Activated T-cell treated with anti-CD3 and anti-CD28 coated beads, Interleukin-2, amount 50 U/mL, for 4 hours (primary cell): ENCODE measurements around the gene NLGN2. TPM values are rescaled to one million over a fixed set of nuclear protein-coding genes. Genes with fewer than 3 reads are reported as not detected.

Experiments
- ATAC-seq, 2 donors: fragments of 200-7000 bp; cut with Tn5 transposase; one replicate each; pipeline ENCODE4 v1.10.0; 2021
- DNase-seq: peaks from one replicate; pipeline ENCODE4 v3.0.0-alpha.2; 2020
- H3K27me3 Mint-ChIP-seq: one replicate; pipeline ENCODE4 v1.8.0; 2021; ENCODE audit warnings: low read depth, mixed read lengths
- H3K36me3 Mint-ChIP-seq: one replicate; pipeline ENCODE4 v1.8.0; 2022; ENCODE audit warnings: mixed read lengths; ENCODE audit not compliant: insufficient read depth
- H3K4me1 Mint-ChIP-seq: one replicate; pipeline ENCODE4 v1.8.0; 2021; ENCODE audit warnings: low read depth, mixed read lengths
- H3K4me3 Mint-ChIP-seq: one replicate; pipeline ENCODE4 v1.8.0; 2021; ENCODE audit warnings: mild to moderate bottlenecking, moderate library complexity, mixed read lengths
- H3K9me3 Mint-ChIP-seq: one replicate; pipeline ENCODE4 v1.8.0; 2021; ENCODE audit warnings: mixed read lengths
- total RNA-seq, 3 donors: library from RNA; stranded (reverse); gene quantifications; one replicate each; pipeline ENCODE4 v1.2.1, GENCODE V29; 2021

NLGN2 gene
- total RNA-seq, 3 donors from 2014 or later = 4.9 to 6.4 (median 5.9) TPM

DNA sequence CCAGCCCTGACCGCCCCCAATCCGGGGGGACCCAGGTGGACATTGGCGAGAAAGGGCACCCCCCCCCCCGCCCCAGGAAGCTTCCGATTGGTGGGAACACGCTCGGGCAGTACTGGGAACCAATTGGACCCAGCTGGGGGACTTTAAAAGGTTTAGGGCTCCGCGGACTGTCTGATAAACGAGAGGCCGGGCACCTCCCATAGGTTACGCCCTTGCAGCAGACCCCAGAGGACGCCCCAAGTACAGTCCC is 4.0 kb upstream of the NLGN2 start:
- Mint-ChIP-seq H3K4me3 (peak overlapping the region; percentile 93), H3K9me3 (no peaks in the 10 kb centered on the region), H3K4me1 (peaks cover 13% of the 10 kb centered on the region), H3K27me3 (no peaks in the 10 kb centered on the region), H3K36me3 (no peaks in the 10 kb centered on the region)
- ATAC-seq = no peak
- no peak for DNase-seq

GRCh38 chr17:7403977-7404736 is 3.5 kb upstream of the NLGN2 start, which contains the start of gene TMEM256:
TMEM256 (minus strand) TSS chr17:7404097; CDS start chr17:7404084, 13 bp downstream.
- peaks cover 13% of the 10 kb centered on the region for H3K4me1 Mint-ChIP-seq
- H3K4me3 Mint-ChIP-seq = peak within 1 kb of the TSS; percentile 93
- H3K27me3 Mint-ChIP-seq = no peaks in the 10 kb centered on the region
- DNase-seq (peak; percentile 90), ATAC-seq (peak; percentile 91 to 94)
- no peaks in the 10 kb centered on the region for H3K9me3 Mint-ChIP-seq
- H3K36me3 Mint-ChIP-seq = no peaks in the 10 kb centered on the region

- peaks cover 11% of the 10 kb centered on the region for H3K4me1 Mint-ChIP-seq
- H3K4me3 Mint-ChIP-seq = peak overlapping the region; percentile 93
- H3K36me3 Mint-ChIP-seq = no peaks in the 10 kb centered on the region
- no peaks in the 10 kb centered on the region for H3K9me3 Mint-ChIP-seq
- H3K27me3 Mint-ChIP-seq = no peaks in the 10 kb centered on the region
- ATAC-seq = peak; percentile 56 to 62
- peak; percentile 64 for DNase-seq
Observed at GRCh38 chr17:7404737-7405349, 2.8 kb upstream of the NLGN2 start.

DNA sequence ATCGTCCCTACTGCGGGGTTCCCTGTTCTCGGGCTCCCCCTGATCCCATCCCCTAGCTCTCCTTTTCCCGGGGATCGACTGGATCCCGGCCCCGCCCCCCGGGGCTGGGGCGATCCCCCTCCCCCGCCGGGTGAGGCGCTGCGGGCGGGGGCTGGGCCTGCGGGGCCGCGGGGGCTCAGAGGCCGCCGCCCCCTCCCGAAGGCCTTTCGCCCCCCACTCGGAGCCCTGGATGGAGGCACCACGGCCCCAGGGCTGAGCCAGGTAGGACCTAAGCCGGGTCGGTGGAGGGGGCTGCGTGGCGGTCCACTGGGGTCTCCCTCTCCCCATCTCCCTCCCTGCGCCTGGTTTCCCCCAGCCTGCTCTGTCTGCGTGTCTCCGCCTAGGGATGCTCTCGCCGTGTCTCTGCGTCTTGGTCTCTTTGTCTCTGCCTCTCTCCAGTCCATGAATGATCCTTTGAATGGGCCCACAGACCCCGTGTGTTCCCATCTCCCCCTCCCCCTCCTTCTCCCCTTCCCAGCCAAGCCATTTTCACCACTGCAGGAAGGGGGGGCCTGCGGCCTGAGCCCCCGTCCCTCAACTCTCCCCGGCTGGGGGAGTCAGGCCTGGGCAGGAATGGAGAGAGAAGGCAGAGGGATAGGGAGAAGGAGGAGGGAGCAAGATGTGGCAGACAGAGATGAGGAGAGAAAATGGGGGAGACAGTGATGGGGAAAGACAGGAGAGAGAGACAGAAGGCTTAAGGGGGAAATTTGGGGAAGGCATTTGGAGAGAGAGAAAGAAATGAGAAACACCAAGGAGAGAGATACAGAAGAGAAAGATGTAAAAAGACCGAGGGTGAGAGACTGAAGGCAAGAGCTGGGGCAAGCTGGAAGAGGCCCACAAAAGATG is 2.1 kb upstream of the NLGN2 start:
- DNase-seq = no peak
- no peaks in the 10 kb centered on the region for H3K9me3 Mint-ChIP-seq
- H3K4me1 Mint-ChIP-seq = peaks cover 11% of the 10 kb centered on the region
- H3K36me3 Mint-ChIP-seq = no peaks in the 10 kb centered on the region
- H3K4me3 Mint-ChIP-seq = peak overlapping the region; percentile 76
- ATAC-seq = no peak
- no peaks in the 10 kb centered on the region for H3K27me3 Mint-ChIP-seq

- Mint-ChIP-seq H3K36me3 (no peaks in the 10 kb centered on the region), H3K4me1 (peaks cover 11% of the 10 kb centered on the region)
Observed at GRCh38 chr17:7406235-7406825, 1.3 kb upstream of the NLGN2 start.

DNA sequence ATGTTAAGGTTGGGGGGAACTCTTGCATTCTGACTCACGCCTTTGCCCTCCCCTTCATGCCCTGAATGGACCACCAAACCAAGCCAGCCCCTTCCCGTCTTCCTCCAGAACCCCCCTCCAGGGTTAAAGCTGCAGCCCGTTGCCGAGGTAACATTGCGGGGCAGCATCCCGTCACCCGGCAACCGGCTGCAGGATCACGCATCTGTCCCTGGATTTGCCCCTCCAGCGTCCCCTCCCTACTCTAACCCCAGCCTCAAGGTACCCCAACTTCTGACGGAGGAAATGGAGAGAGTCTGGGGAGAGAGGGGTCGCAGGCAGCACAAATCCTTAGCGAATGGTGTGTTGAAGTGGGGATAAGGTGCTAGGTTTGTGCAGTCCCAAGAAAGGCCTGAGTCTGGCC is 563 bp upstream of the NLGN2 start:
- Mint-ChIP-seq H3K4me1 (peaks cover 11% of the 10 kb centered on the region), H3K9me3 (no peaks in the 10 kb centered on the region), H3K36me3 (no peaks in the 10 kb centered on the region)

More at GRCh38 chr17:7406235-7406825, 1.3 kb upstream of the NLGN2 start:
- Mint-ChIP-seq H3K4me3 (peak overlapping the region; percentile 67), H3K9me3 (no peaks in the 10 kb centered on the region), H3K27me3 (no peaks in the 10 kb centered on the region)
- DNase-seq (no peak), ATAC-seq (no peak)

GRCh38 chr17:7408252-7408727 is 645 bp downstream of the NLGN2 start:
- no peaks in the 10 kb centered on the region for H3K27me3 Mint-ChIP-seq
- ATAC-seq (no peak), DNase-seq (peak; percentile 15)
- no peaks in the 10 kb centered on the region for H3K36me3 Mint-ChIP-seq
- no peak overlapping the region for H3K4me3 Mint-ChIP-seq
- peaks cover 5% of the 10 kb centered on the region for H3K4me1 Mint-ChIP-seq
- no peaks in the 10 kb centered on the region for H3K9me3 Mint-ChIP-seq

More for the DNA sequence above, 563 bp upstream of the NLGN2 start:
- no peak for DNase-seq
- Mint-ChIP-seq H3K4me3 (no peak overlapping the region), H3K27me3 (no peaks in the 10 kb centered on the region)
- no peak for ATAC-seq

DNA sequence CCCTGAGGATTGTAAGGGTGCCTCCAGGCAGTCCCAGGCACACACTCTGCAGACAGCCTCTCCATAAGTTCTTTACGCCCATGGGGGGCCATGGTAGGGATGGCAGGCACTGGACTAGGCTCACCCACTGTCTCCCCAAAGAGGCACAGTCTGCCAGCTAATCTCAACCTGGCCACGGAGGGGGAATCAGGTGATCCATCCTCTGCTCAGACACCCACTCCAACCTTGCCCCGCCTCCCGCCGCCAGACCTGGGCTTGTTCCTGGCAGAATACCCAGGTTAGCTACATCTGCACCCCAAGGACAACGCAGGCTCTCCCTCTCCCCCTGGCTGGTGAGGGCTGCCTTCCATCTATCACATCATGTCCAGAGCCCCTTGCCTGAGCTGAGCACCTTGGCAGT is 1.2 kb downstream of the NLGN2 start:
- ATAC-seq = no peak
- Mint-ChIP-seq H3K36me3 (no peaks in the 10 kb centered on the region), H3K9me3 (no peaks in the 10 kb centered on the region), H3K27me3 (no peaks in the 10 kb centered on the region), H3K4me3 (no peak overlapping the region), H3K4me1 (peaks cover 5% of the 10 kb centered on the region)
- DNase-seq = no peak

GRCh38 chr17:7409716-7410115 is 2.1 kb downstream of the NLGN2 start:
- no peak overlapping the region for H3K4me3 Mint-ChIP-seq
- no peaks in the 10 kb centered on the region for H3K36me3 Mint-ChIP-seq
- no peaks in the 10 kb centered on the region for H3K27me3 Mint-ChIP-seq
- H3K4me1 Mint-ChIP-seq = peaks cover 5% of the 10 kb centered on the region
- ATAC-seq (no peak), DNase-seq (no peak)
- no peaks in the 10 kb centered on the region for H3K9me3 Mint-ChIP-seq

DNA sequence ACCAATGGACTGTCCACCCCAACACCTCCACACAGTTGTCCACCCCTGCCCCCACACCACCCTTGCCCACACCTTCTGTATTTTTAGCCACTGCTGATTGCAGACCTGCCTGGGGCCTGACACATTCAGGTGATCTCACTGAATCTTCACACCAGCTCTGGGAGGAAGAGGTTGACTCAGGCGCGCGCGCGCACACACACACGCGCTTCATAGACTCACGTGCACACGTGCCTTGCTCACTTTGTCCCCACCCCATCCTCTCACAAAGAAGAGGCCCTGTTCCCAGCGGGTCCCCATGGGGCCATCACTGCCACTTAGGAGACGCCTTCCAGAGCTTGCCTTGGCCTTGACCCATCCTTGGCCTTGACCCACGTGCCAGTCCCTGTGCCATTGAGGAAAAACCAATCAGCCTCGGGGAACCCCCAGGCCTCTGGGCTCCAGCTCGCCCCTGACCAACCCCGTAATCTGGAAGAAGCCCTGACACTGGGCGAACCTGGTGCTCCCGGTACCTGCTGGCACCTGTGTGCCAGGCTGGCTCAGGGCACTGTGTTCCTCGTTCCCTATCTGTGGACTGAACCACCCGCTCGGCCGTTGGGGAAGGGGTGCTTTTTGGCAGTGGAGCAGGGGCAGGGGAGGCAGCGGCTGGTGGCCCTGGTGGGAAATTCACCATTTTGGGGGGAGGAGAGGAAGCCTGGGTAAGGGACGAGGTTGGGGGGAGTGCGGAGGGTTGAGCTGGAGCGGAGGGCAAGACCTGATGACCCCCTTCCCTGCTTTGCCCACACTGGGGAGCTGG is 3.2 kb downstream of the NLGN2 start:
- no peak overlapping the region for H3K4me3 Mint-ChIP-seq
- peaks cover 2% of the 10 kb centered on the region for H3K4me1 Mint-ChIP-seq
- ATAC-seq (no peak), DNase-seq (no peak)
- no peaks in the 10 kb centered on the region for H3K36me3 Mint-ChIP-seq
- no peaks in the 10 kb centered on the region for H3K27me3 Mint-ChIP-seq
- no peaks in the 10 kb centered on the region for H3K9me3 Mint-ChIP-seq

DNA sequence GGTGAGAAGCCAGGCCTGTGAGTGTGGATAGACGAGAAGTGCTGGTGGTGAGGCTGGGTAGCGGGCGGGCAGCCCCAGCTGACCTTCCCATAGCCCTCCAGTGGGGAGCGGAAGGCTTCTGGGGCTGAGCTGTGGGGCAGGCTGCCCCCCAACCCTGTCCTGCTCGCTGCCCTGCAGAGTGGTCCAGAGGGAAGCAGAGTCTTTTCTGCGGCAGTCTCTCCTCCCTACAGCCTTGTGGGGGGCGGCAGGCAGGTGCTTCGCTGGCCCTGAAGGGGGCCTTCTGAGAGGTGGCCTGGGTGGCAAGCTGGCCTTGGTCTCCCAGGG is 3.7 kb downstream of the NLGN2 start:
- no peaks in the 10 kb centered on the region for H3K4me1 Mint-ChIP-seq
- no peaks in the 10 kb centered on the region for H3K9me3 Mint-ChIP-seq
- DNase-seq (no peak), ATAC-seq (no peak)
- H3K36me3 Mint-ChIP-seq = no peaks in the 10 kb centered on the region
- no peaks in the 10 kb centered on the region for H3K27me3 Mint-ChIP-seq
- H3K4me3 Mint-ChIP-seq = no peak overlapping the region

DNA sequence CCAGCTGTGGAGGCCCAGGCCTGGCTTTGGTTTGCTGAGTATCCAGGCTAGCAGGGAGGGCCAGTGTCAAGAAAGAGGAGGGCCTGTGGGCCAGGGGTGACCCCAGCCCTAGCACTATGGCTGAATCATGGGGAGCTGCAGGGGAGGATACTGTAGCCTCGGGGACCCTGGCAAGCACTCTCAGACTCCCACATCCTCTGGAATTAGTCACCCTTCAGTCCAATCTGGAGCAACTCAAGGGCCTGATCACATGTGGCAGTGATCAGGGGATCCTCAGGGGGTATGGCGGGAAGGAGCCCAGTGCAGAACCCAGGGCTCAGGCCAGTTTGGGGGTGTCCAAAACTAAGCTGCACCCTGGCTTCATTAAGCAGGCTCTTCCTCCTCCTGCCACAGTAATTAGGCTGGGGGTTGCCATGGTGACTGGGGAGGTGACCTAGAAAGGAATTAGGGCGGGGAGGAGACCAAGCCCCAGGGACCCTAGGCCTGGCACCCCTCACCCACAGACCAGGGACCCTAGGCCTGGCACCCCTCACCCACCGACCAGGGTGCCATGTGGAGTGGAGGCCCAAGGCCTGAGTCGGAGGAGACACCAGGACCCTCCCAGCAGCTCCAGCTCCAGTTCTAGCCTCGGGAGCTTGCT is 5.8 kb downstream of the NLGN2 start:
- Mint-ChIP-seq H3K36me3 (no peaks in the 10 kb centered on the region), H3K9me3 (no peaks in the 10 kb centered on the region), H3K27me3 (no peaks in the 10 kb centered on the region), H3K4me1 (no peaks in the 10 kb centered on the region), H3K4me3 (no peak overlapping the region)
- no peak for DNase-seq
- ATAC-seq = no peak

DNA sequence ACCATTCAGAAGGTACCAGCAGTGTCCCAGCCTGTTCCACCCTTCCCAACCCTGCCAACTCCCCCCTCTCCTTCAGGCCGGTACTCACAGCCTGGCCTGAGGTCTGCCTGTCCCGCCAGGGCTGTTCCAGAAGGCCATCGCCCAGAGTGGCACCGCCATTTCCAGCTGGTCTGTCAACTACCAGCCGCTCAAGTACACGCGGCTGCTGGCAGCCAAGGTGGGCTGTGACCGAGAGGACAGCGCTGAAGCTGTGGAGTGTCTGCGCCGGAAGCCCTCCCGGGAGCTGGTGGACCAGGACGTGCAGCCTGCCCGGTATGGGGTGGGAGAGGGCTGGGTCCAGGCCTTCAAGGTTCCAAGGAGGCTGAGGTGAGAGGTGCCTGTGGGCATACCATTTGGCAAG is 7.2 kb downstream of the NLGN2 start:
- H3K27me3 Mint-ChIP-seq = peaks cover 3% of the 10 kb centered on the region
- no peaks in the 10 kb centered on the region for H3K36me3 Mint-ChIP-seq
- H3K9me3 Mint-ChIP-seq = no peaks in the 10 kb centered on the region
- ATAC-seq (no peak), DNase-seq (no peak)
- no peaks in the 10 kb centered on the region for H3K4me1 Mint-ChIP-seq
- H3K4me3 Mint-ChIP-seq = no peak overlapping the region
